Endothelial cell of umbilical vein (primary cell): ENCODE measurements around the gene TNIK. TPM values are rescaled to one million over a fixed set of nuclear protein-coding genes. Genes with fewer than 3 reads are reported as not detected.

Experiments
- BruUV-seq: library from RNA; stranded (reverse); fragments of 400-500 nt; replicated peaks from 2 replicates; lab custom pipeline; 2021; lab: Mats Ljungman, UMichigan
- CTCF ChIA-PET: fragments of 300-600, 350-600 bp; sonication (Branson Sonifier 250); formaldehyde crosslinking; loops from one replicate; lab custom pipeline; 2021; ENCODE audit warnings: antibody characterized with exemption, inconsistent platforms; lab: Charles Lee
- POLR2A ChIA-PET: fragments of 300-600, 350-600 bp; sonication (Branson Sonifier 250); formaldehyde crosslinking; loops from one replicate; lab custom pipeline; 2021; ENCODE audit warnings: antibody characterized with exemption, inconsistent platforms; lab: Charles Lee
- DNase-seq: peaks from one replicate; pipeline ENCODE4 v3.0.0-alpha.2; 2011; ENCODE audit warnings: low read depth, low spot score
- FAIRE-seq: peaks from 2 replicates; lab custom pipeline; 2011; peaks lifted over from hg19 to GRCh38; lab: Jason Lieb, UNC
- H2AFZ ChIP-seq: 2 replicates; pipeline ENCODE4 v1.6.0; 2012; ENCODE audit warnings: low read depth, low read length, control low read depth, inconsistent platforms
- H3K27ac ChIP-seq: 2 replicates; pipeline ENCODE4 v1.5.1; 2011; ENCODE audit warnings: low read depth, mild to moderate bottlenecking, control low read depth, low read length, moderate library complexity; ENCODE audit not compliant: insufficient read depth
- H3K27me3 ChIP-seq, 2 experiments: 2 replicates each; pipeline versions ENCODE4 v1.6.0 to v1.6.1; 2011; ENCODE audit warnings: low read length in 2 of 2, mixed read lengths in 1 of 2; ENCODE audit not compliant: control insufficient read depth in 2 of 2, insufficient read depth in 2 of 2
- H3K36me3 ChIP-seq, 2 experiments: 2 replicates in 1 of 2; 3 replicates in 1 of 2; pipeline ENCODE4 v1.5.1; 2011; ENCODE audit warnings: low read length in 2 of 2, mild to moderate bottlenecking in 1 of 2, moderate library complexity in 1 of 2; ENCODE audit not compliant: control insufficient read depth in 2 of 2, insufficient read depth in 2 of 2; ENCODE audit errors: extremely low read depth in 1 of 2
- H3K4me1 ChIP-seq: 3 replicates; pipeline ENCODE4 v1.5.1; 2011; ENCODE audit warnings: mild to moderate bottlenecking, low read length; ENCODE audit not compliant: control insufficient read depth, insufficient read depth; ENCODE audit errors: extremely low read depth
- H3K4me2 ChIP-seq: 2 replicates; pipeline ENCODE4 v1.6.1; 2011; ENCODE audit warnings: low read length, control low read depth, mixed read lengths; ENCODE audit not compliant: insufficient read depth
- H3K4me3 ChIP-seq, 3 experiments: fragments of 200-600 bp in 1 of 3; sonication (generic), shearing (Covaris generic) in 1 of 3; replicated peaks in 1 of 3; 2 replicates each; pipeline ENCODE4 v1.5.1; 2011 to 2016; ENCODE audit warnings: control low read depth in 3 of 3, low read length in 3 of 3, mild to moderate bottlenecking in 2 of 3, inconsistent platforms in 1 of 3, low read depth in 1 of 3, moderate library complexity in 1 of 3; ENCODE audit not compliant: insufficient read depth in 1 of 3
- H3K79me2 ChIP-seq: 2 replicates; pipeline ENCODE4 v1.6.0; 2012; ENCODE audit warnings: low read length, inconsistent platforms; ENCODE audit not compliant: control insufficient read depth, insufficient read depth
- H3K9ac ChIP-seq: replicated peaks from 2 replicates; pipeline ENCODE3; 2011; ENCODE audit warnings: low read length, control low read depth; ENCODE audit not compliant: insufficient read depth; ENCODE audit errors: extremely low read depth
- H3K9me1 ChIP-seq: replicated peaks from 3 replicates; pipeline ENCODE4 v1.6.0; 2011; ENCODE audit warnings: mild to moderate bottlenecking, low read length; ENCODE audit not compliant: control insufficient read depth, insufficient read depth; ENCODE audit errors: extremely low read depth
- H3K9me3 ChIP-seq: replicated peaks from 2 replicates; pipeline ENCODE4 v1.5.1; 2012; ENCODE audit warnings: low read length, inconsistent platforms; ENCODE audit not compliant: control insufficient read depth, insufficient read depth
- H4K20me1 ChIP-seq: replicated peaks from 2 replicates; pipeline ENCODE3; 2011; ENCODE audit warnings: mild to moderate bottlenecking, low read length; ENCODE audit not compliant: control insufficient read depth, insufficient read depth; ENCODE audit errors: extremely low read depth
- EZH2 ChIP-seq: IDR thresholded peaks from 2 replicates; pipeline ENCODE4 v1.6.1; 2012; ENCODE audit warnings: borderline replicate concordance, low read depth, mild to moderate bottlenecking, moderate library complexity, low read length, inconsistent platforms; ENCODE audit not compliant: severe bottlenecking
- FOS ChIP-seq: IDR thresholded peaks from 2 replicates; pipeline ENCODE4 v1.6.1; 2011; ENCODE audit warnings: mild to moderate bottlenecking, low read length, moderate library complexity, borderline replicate concordance; ENCODE audit not compliant: insufficient read depth
- GATA2 ChIP-seq: IDR thresholded peaks from 2 replicates; pipeline ENCODE4 v1.7.0; 2011; ENCODE audit warnings: low read depth, mild to moderate bottlenecking, moderate library complexity, mixed read lengths, low read length; ENCODE audit not compliant: insufficient read length, insufficient read depth
- JUN ChIP-seq: IDR thresholded peaks from 2 replicates; pipeline ENCODE4 v1.6.1; 2011; ENCODE audit warnings: borderline replicate concordance, low read depth; ENCODE audit not compliant: insufficient read length, insufficient read depth
- MYC ChIP-seq: IDR thresholded peaks from one replicate; pipeline ENCODE4 v1.6.1; 2011; ENCODE audit warnings: mild to moderate bottlenecking, low read depth, low read length
- POLR2A ChIP-seq: IDR thresholded peaks from 2 replicates; pipeline ENCODE4 v1.6.1; 2012; ENCODE audit warnings: low read depth, mild to moderate bottlenecking, control low read depth, low read length
- POLR2AphosphoS5 ChIP-seq: IDR thresholded peaks from 2 replicates; pipeline ENCODE4 v1.6.1; 2012; ENCODE audit warnings: low read depth, mild to moderate bottlenecking, control low read depth, low read length, moderate library complexity; ENCODE audit not compliant: insufficient read depth
- dilution Hi-C: fragments of 300-500 bp; cut with MboI; formaldehyde crosslinking; loops from one replicate; pipeline ENCODE4 v1.15.0; 2019; ENCODE audit warnings: low sequenced_read_pairs; ENCODE audit not compliant: extremely low pct_ligation_motif_present
- intact Hi-C: fragments of 100-400 bp; cut with micrococcal nuclease; formaldehyde crosslinking; loops from one replicate; pipeline ENCODE4 v1.10.0; 2022
- polyA plus RNA-seq, 4 experiments: library from polyadenylated mRNA; depleted of rRNA in 3 of 4; stranded (reverse) in 3 of 4; unstranded in 1 of 4; fragments of >200 nt; gene quantifications; 2 replicates each; pipeline versions ENCODE4 v1.2.1 to v1.2.3, GENCODE V29; 2011 to 2012; ENCODE audit warnings: missing spikeins in 1 of 4
- total RNA-seq: library from RNA; stranded (reverse); gene quantifications from 2 replicates; pipeline ENCODE4 v1.2.3, GENCODE V29; 2021
- TF ChIP-seq, protein P1 (sequence below), 2 donors: IDR thresholded peaks; 1 replicate in 1 of 2; 2 replicates in 1 of 2; pipeline ENCODE4 v1.5.1; 2011; ENCODE audit warnings: low read length in 2 of 2, mild to moderate bottlenecking in 2 of 2, moderate library complexity in 2 of 2, control low read depth in 1 of 2, inconsistent platforms in 1 of 2, low read depth in 1 of 2; ENCODE audit not compliant: insufficient read depth in 1 of 2; ENCODE audit errors: extremely low read depth in 1 of 2
- TF ChIP-seq, protein P2 (sequence below): IDR thresholded peaks from 2 replicates; pipeline ENCODE4 v1.6.1; 2011; ENCODE audit not compliant: insufficient read depth, insufficient read length

The TNIK gene
- total and polyA plus RNA-seq, 2 donors (not counting 3 experiments of a cell fraction or from before 2014, with no cell fraction given), result 10.9 to 39.7 TPM

DNA sequence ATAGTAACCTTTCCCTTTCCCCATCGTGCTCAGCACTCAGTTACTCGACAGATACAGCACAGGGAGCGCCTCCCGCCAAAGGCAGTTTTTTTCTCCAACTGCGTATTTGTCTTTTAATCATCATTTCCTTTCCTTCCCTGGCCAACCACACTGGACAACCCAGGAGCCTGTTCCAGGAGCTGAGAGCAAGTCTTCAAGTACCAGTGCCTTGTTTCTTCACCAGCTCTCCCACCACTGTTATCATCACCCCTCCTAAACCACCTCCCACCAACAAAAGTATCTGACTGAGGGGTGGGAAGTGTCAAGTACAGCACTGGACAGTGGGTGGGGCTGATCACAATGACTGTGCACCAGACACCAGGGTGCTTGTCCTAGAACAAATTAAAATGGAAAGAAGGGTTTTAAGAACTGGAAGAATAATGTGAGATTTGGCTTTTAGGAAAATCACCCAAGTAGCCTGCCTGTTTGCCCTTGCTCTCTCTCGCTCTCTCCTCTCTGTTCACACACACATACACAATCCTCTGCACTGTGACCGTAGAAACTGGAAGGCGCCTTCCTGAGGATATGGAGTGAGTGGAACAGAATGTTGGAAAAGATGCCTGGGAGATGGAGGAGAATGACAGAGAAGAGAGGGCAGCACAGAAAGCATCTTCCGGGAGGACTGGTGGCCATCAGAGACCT is 126.3 kb downstream of the TNIK start:
- no peak overlapping the region for H3K9ac ChIP-seq
- no peak overlapping the region for H3K4me3 ChIP-seq
- ChIA-PET POLR2A (no interaction called here), CTCF (interaction anchor here (0.7 to 2.4 kb wide), 4 partner anchors 12 to 43 kb away, joined by 3 to 6 read pairs (median 5); no protein-coding TSS in a partner anchor)
- peak overlapping the region; percentile 44 for H2AFZ ChIP-seq
- no peaks in the 10 kb centered on the region for H3K27me3 ChIP-seq
- H3K4me2 ChIP-seq, result no peak overlapping the region
- FAIRE-seq (peak; percentile 67), DNase-seq (peak; percentile 52)
- BruUV-seq, result no TSS peak
- H3K79me2 ChIP-seq, result no peaks in the 10 kb centered on the region
- dilution Hi-C loops, result no loop called here
- no peak for TF ChIP-seq MYC
- TF ChIP-seq GATA2, result no peak
- TF ChIP-seq POLR2AphosphoS5, result no peak
- no peaks in the 10 kb centered on the region for H3K9me3 ChIP-seq
- intact Hi-C loops, result loop anchor here (5.0 kb wide), 1 partner anchor 123 kb away; no protein-coding TSS in a partner anchor
- no peaks in the 10 kb centered on the region for H3K9me1 ChIP-seq
- no peaks in the 10 kb centered on the region for H4K20me1 ChIP-seq
- H3K27ac ChIP-seq, result no peak overlapping the region
- peaks cover 12% of the 10 kb centered on the region for H3K4me1 ChIP-seq
- no peaks in the 10 kb centered on the region for H3K36me3 ChIP-seq

DNA sequence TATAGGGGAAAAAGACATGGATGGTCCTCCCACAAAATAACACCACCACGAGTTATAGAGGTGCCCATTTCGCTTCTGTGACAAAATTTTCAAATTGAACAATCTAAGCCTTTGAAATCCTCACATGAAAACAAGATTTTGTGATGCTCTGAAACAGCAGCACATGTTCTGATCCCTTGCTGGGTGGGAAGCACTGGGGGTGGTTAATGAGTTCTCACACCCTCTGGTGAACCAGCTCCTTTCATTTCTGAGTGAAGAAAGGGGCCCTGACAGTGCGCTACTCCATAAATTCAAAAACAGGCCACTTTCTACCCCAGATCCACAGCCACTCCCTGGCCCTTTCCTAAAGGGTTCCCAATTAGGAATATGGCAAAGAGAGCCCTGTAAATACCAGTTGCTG is 129.3 kb downstream of the TNIK start:
- Histone ChIP-seq H3K9me1 (no peaks in the 10 kb centered on the region), H2AFZ (no peak overlapping the region), H3K79me2 (no peaks in the 10 kb centered on the region), H3K9ac (no peak overlapping the region), H3K9me3 (no peaks in the 10 kb centered on the region), H4K20me1 (no peaks in the 10 kb centered on the region), H3K4me3 (no peak overlapping the region), H3K36me3 (no peaks in the 10 kb centered on the region), H3K27me3 (no peaks in the 10 kb centered on the region), H3K4me1 (peaks cover 16% of the 10 kb centered on the region), H3K4me2 (no peak overlapping the region), H3K27ac (no peak overlapping the region)
- DNase-seq (no peak), FAIRE-seq (no peak)
- dilution Hi-C loops (no loop called here), intact Hi-C loops (loop anchor here (5.0 kb wide), 1 partner anchor 126 kb away; no protein-coding TSS in a partner anchor)
- CTCF ChIA-PET, result no interaction called here
- BruUV-seq, result no TSS peak
- no peak for TF ChIP-seq FOS
- TF ChIP-seq EZH2, result no peak
- no peak for TF ChIP-seq MYC
- no peak for TF ChIP-seq JUN
- TF ChIP-seq GATA2, result no peak
- TF ChIP-seq, protein P1, sequence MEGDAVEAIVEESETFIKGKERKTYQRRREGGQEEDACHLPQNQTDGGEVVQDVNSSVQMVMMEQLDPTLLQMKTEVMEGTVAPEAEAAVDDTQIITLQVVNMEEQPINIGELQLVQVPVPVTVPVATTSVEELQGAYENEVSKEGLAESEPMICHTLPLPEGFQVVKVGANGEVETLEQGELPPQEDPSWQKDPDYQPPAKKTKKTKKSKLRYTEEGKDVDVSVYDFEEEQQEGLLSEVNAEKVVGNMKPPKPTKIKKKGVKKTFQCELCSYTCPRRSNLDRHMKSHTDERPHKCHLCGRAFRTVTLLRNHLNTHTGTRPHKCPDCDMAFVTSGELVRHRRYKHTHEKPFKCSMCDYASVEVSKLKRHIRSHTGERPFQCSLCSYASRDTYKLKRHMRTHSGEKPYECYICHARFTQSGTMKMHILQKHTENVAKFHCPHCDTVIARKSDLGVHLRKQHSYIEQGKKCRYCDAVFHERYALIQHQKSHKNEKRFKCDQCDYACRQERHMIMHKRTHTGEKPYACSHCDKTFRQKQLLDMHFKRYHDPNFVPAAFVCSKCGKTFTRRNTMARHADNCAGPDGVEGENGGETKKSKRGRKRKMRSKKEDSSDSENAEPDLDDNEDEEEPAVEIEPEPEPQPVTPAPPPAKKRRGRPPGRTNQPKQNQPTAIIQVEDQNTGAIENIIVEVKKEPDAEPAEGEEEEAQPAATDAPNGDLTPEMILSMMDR (IDR thresholded peaks at IDR 0.05; ENCODE audit: extremely low read depth in 1 of 2, insufficient read depth in 1 of 2, low read depth in 1 of 2, low read length in 2 of 2), result no peak
- TF ChIP-seq POLR2A, result no peak
- TF ChIP-seq, protein P2, sequence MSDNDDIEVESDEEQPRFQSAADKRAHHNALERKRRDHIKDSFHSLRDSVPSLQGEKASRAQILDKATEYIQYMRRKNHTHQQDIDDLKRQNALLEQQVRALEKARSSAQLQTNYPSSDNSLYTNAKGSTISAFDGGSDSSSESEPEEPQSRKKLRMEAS, result no peak
- POLR2A ChIA-PET, result no interaction called here
